PC-9 (cell line): ENCODE results near the gene PIK3R2.

ENCODE experiments used
- CTCF ChIP-seq: fragments of 200-600 bp; sonication (generic); conservative IDR thresholded peaks from 2 replicates; pipeline ENCODE4 v1.6.1; 2017; ENCODE audit warnings: mixed run types, antibody characterized with exemption, mild to moderate bottlenecking, moderate library complexity
- EZH2 ChIP-seq: fragments of 200-600 bp; sonication (generic); IDR thresholded peaks from 2 replicates; pipeline ENCODE4 v1.8.0; 2017; ENCODE audit warnings: antibody characterized with exemption, low read depth

- no peak for TF ChIP-seq EZH2
- no peak for TF ChIP-seq CTCF
Measured at GRCh38 chr19:18218159-18218558, 65.2 kb downstream of the PIK3R2 start.
